KG1 (cell line): Measurements from ENCODE around the gene LFNG.
A peak's percentile ranks its signal among the peaks of the same experiment; 100 is the strongest.

Source experiments
- DNase-seq: peaks from one replicate; lab custom pipeline; 2025; lab: John Stamatoyannopoulos, UW

Gene LFNG

GRCh38 chr7:2503056-2503941, 16.3 kb upstream of the LFNG start:
- no peak for DNase-seq

GRCh38 chr7:2504128-2504888, 15.3 kb upstream of the LFNG start:
- no peak for DNase-seq

- no peak for DNase-seq
Observed at GRCh38 chr7:2504889-2505375, 14.6 kb upstream of the LFNG start.

GRCh38 chr7:2505401-2505800, 14.2 kb upstream of the LFNG start:
- no peak for DNase-seq

GRCh38 chr7:2507208-2507916, 12.2 kb upstream of the LFNG start:
- no peak for DNase-seq

GRCh38 chr7:2507917-2508306, 11.7 kb upstream of the LFNG start:
- no peak for DNase-seq

- peak; percentile 43 for DNase-seq
Observed at GRCh38 chr7:2508327-2509215, 11.0 kb upstream of the LFNG start.

- DNase-seq: no peak
Observed at GRCh38 chr7:2509298-2509906, 10.2 kb upstream of the LFNG start.

- DNase-seq: no peak
Observed at GRCh38 chr7:2510130-2510776, 9.3 kb upstream of the LFNG start.

GRCh38 chr7:2510909-2511768, 8.4 kb upstream of the LFNG start:
- peak; percentile 92 for DNase-seq

GRCh38 chr7:2511769-2512168, 7.8 kb upstream of the LFNG start:
- no peak for DNase-seq

GRCh38 chr7:2512179-2512661, 7.4 kb upstream of the LFNG start:
- no peak for DNase-seq

- no peak for DNase-seq
Observed at GRCh38 chr7:2512713-2513112, 6.9 kb upstream of the LFNG start.

GRCh38 chr7:2513702-2514101, 5.9 kb upstream of the LFNG start:
- no peak for DNase-seq

- DNase-seq: no peak
Observed at GRCh38 chr7:2514473-2515423, 4.8 kb upstream of the LFNG start.

GRCh38 chr7:2515424-2516193, 4.0 kb upstream of the LFNG start:
- no peak for DNase-seq

GRCh38 chr7:2516194-2516555, 3.4 kb upstream of the LFNG start:
- DNase-seq: no peak
